SK-N-SH treated with all-trans-retinoic acid at 6 μM for 48 hours (cell line): ENCODE results near the gene DNAJB8.

Experiments
- ATAC-seq: fragments of 200-7000 bp; cut with Tn5 transposase; 3 replicates; pipeline ENCODE4 v1.9.1; 2020; ENCODE audit warnings: mild to moderate bottlenecking, moderate library complexity
- ARNTL ChIP-seq: fragments of 450-650 bp; formaldehyde crosslinking; IDR thresholded peaks from 2 replicates; pipeline ENCODE4 v1.5.0; 2020; ENCODE audit warnings: low read depth, mild to moderate bottlenecking, moderate library complexity, borderline replicate concordance
- BACH2 ChIP-seq: fragments of 250-450 bp; sonication (Bioruptor Pico); IDR thresholded peaks from 2 replicates; pipeline ENCODE4 v1.9.0; 2021; ENCODE audit warnings: mild to moderate bottlenecking, borderline replicate concordance
- CSDC2 ChIP-seq: fragments of 250-450 bp; sonication (Bioruptor Pico); IDR thresholded peaks from 2 replicates; pipeline ENCODE4 v1.5.0; 2020; ENCODE audit warnings: mild to moderate bottlenecking, moderate library complexity
- ESRRG ChIP-seq: fragments of 250-450 bp; sonication (Bioruptor Pico); IDR thresholded peaks from 2 replicates; pipeline ENCODE4 v1.6.1; 2021; ENCODE audit warnings: mild to moderate bottlenecking
- GLIS3 ChIP-seq: fragments of 250-450 bp; sonication (Bioruptor Pico); IDR thresholded peaks from 2 replicates; pipeline ENCODE4 v1.5.0; 2020; ENCODE audit warnings: mild to moderate bottlenecking, moderate library complexity
- ISL1 ChIP-seq: fragments of 250-450 bp; sonication (Bioruptor Pico); IDR thresholded peaks from 2 replicates; pipeline ENCODE4 v2.1.2; 2022; ENCODE audit warnings: mild to moderate bottlenecking, moderate library complexity
- OSR1 ChIP-seq: fragments of 250-450 bp; sonication (Bioruptor Pico); IDR thresholded peaks from 2 replicates; pipeline ENCODE4 v1.8.0; 2022; ENCODE audit warnings: moderate library complexity, mild to moderate bottlenecking, inconsistent platforms
- PPARA ChIP-seq: fragments of 250-450 bp; sonication (Bioruptor Pico); IDR thresholded peaks from 2 replicates; pipeline ENCODE4 v1.5.0; 2020; ENCODE audit warnings: mild to moderate bottlenecking, borderline replicate concordance
- RARB ChIP-seq: fragments of 250-450 bp; sonication (Bioruptor Pico); IDR thresholded peaks from 2 replicates; pipeline ENCODE4 v1.8.0; 2021; ENCODE audit warnings: mild to moderate bottlenecking, moderate library complexity
- SNAI2 ChIP-seq: fragments of 250-450 bp; sonication (Bioruptor Pico); IDR thresholded peaks from 2 replicates; pipeline ENCODE4 v1.5.0; 2020; ENCODE audit warnings: mild to moderate bottlenecking, moderate library complexity
- TCF4 ChIP-seq: fragments of 250-450 bp; sonication (Bioruptor Pico); IDR thresholded peaks from 2 replicates; pipeline ENCODE4 v1.8.0; 2021; ENCODE audit warnings: mild to moderate bottlenecking, moderate library complexity, borderline replicate concordance
- TOX ChIP-seq: fragments of 250-450 bp; sonication (Bioruptor Pico); IDR thresholded peaks from 2 replicates; pipeline ENCODE4 v1.8.0; 2021; ENCODE audit warnings: mild to moderate bottlenecking, moderate library complexity, borderline replicate concordance
- ZC3H10 ChIP-seq: fragments of 250-450 bp; sonication (Bioruptor Pico); IDR thresholded peaks from 2 replicates; pipeline ENCODE4 v1.5.1; 2021; ENCODE audit warnings: mild to moderate bottlenecking, moderate library complexity
- ZFP3 ChIP-seq: fragments of 250-450 bp; sonication (Bioruptor Pico); IDR thresholded peaks from 2 replicates; pipeline ENCODE4 v1.5.0; 2020; ENCODE audit warnings: mild to moderate bottlenecking, moderate library complexity
- ZFP30 ChIP-seq: fragments of 450-650 bp; formaldehyde crosslinking; IDR thresholded peaks from 2 replicates; pipeline ENCODE4 v1.5.0; 2022; ENCODE audit warnings: mild to moderate bottlenecking, moderate library complexity
- ZNF565 ChIP-seq: fragments of 450-650 bp; formaldehyde crosslinking; conservative IDR thresholded peaks from 2 replicates; pipeline ENCODE4 v1.5.0; 2020; ENCODE audit warnings: low read depth, mild to moderate bottlenecking, moderate library complexity
- ZNF70 ChIP-seq: fragments of 450-650 bp; formaldehyde crosslinking; IDR thresholded peaks from 2 replicates; pipeline ENCODE4 v1.5.0; 2020; ENCODE audit warnings: mild to moderate bottlenecking, moderate library complexity
- ZNF8 ChIP-seq: fragments of 450-650 bp; formaldehyde crosslinking; IDR thresholded peaks from 2 replicates; pipeline ENCODE4 v1.5.0; 2020; ENCODE audit warnings: mild to moderate bottlenecking, moderate library complexity
- TF ChIP-seq, protein P1 (sequence below): fragments of 250-450 bp; sonication (Bioruptor Pico); IDR thresholded peaks from 2 replicates; pipeline ENCODE4 v1.8.0; 2021; ENCODE audit warnings: low read depth, mild to moderate bottlenecking, moderate library complexity, borderline replicate concordance
- TF ChIP-seq, protein P2 (sequence below): fragments of 250-450 bp; sonication (Bioruptor Pico); IDR thresholded peaks from 2 replicates; pipeline ENCODE4 v1.5.0; 2020; ENCODE audit warnings: mild to moderate bottlenecking, moderate library complexity
- TF ChIP-seq, protein P3 (sequence below): fragments of 250-450 bp; sonication (Bioruptor Pico); IDR thresholded peaks from 2 replicates; pipeline ENCODE4 v1.8.0; 2020; ENCODE audit warnings: mild to moderate bottlenecking, moderate library complexity, borderline replicate concordance
- TF ChIP-seq, protein P4 (sequence below): fragments of 250-450 bp; sonication (Bioruptor Pico); IDR thresholded peaks from 2 replicates; pipeline ENCODE4 v1.5.1; 2020; ENCODE audit warnings: low read depth, mild to moderate bottlenecking, moderate library complexity
- TF ChIP-seq, protein P5 (sequence below): fragments of 250-450 bp; sonication (Bioruptor Pico); IDR thresholded peaks from 2 replicates; pipeline ENCODE4 v1.5.1; 2021; ENCODE audit warnings: mild to moderate bottlenecking, moderate library complexity

Gene DNAJB8

DNA sequence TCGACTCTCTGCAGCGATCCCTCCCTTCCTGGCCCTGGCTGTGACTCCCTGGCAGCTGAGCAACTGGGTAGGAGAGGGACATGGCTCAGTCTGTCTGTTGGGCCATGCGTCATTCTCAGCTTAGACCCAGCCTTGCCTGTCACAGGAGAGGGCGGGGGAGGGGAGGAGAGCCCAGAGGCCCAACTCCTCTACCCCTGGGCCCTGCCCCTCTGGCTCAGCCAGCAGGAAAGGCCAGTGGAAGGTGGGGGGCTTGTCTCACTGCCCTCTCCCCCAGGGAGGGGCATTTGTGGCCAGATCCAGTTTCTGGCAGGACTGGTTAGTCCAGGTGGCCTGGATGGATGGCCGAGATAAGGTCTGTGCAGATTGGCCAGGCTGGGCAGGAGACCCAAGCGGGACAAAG, 31.6 kb downstream of the DNAJB8 start:
- no peak for ATAC-seq
- TF ChIP-seq ARNTL (CRISPR knock-in tag) (no peak), ESRRG (CRISPR knock-in tag) (no peak), SNAI2 (CRISPR knock-in tag) (no peak)
- TF ChIP-seq, protein P1, sequence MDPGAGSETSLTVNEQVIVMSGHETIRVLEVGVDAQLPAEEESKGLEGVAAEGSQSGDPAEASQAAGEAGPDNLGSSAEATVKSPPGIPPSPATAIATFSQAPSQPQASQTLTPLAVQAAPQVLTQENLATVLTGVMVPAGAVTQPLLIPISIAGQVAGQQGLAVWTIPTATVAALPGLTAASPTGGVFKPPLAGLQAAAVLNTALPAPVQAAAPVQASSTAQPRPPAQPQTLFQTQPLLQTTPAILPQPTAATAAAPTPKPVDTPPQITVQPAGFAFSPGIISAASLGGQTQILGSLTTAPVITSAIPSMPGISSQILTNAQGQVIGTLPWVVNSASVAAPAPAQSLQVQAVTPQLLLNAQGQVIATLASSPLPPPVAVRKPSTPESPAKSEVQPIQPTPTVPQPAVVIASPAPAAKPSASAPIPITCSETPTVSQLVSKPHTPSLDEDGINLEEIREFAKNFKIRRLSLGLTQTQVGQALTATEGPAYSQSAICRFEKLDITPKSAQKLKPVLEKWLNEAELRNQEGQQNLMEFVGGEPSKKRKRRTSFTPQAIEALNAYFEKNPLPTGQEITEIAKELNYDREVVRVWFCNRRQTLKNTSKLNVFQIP, result no peak

DNA sequence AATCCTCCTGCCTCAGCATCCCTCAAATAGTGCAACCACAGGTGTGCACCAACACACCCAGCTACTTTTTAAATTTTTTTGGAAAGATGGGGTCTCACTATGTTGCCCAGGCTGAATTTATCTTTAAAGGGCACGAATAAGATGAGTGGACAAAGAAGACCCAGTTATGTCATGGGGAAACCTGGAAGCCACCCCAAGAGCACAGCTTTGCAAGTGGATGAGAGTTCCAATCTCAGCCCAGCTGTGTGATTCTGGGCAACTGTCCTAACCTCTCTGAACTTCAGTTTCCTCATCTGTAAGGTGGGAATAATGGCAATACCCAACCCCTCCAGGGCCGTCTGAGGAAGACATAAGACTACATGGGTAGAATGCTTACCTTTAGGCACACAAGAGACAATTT, 32.2 kb downstream of the DNAJB8 start:
- TF ChIP-seq, protein P2, sequence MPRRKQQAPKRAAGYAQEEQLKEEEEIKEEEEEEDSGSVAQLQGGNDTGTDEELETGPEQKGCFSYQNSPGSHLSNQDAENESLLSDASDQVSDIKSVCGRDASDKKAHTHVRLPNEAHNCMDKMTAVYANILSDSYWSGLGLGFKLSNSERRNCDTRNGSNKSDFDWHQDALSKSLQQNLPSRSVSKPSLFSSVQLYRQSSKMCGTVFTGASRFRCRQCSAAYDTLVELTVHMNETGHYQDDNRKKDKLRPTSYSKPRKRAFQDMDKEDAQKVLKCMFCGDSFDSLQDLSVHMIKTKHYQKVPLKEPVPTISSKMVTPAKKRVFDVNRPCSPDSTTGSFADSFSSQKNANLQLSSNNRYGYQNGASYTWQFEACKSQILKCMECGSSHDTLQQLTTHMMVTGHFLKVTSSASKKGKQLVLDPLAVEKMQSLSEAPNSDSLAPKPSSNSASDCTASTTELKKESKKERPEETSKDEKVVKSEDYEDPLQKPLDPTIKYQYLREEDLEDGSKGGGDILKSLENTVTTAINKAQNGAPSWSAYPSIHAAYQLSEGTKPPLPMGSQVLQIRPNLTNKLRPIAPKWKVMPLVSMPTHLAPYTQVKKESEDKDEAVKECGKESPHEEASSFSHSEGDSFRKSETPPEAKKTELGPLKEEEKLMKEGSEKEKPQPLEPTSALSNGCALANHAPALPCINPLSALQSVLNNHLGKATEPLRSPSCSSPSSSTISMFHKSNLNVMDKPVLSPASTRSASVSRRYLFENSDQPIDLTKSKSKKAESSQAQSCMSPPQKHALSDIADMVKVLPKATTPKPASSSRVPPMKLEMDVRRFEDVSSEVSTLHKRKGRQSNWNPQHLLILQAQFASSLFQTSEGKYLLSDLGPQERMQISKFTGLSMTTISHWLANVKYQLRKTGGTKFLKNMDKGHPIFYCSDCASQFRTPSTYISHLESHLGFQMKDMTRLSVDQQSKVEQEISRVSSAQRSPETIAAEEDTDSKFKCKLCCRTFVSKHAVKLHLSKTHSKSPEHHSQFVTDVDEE, result no peak
- TF ChIP-seq CSDC2 (CRISPR knock-in tag) (no peak), ZNF70 (CRISPR knock-in tag) (no peak), GLIS3 (CRISPR knock-in tag) (no peak), ZFP3 (CRISPR knock-in tag) (no peak), TOX (no peak), ZNF8 (CRISPR knock-in tag) (no peak), ESRRG (CRISPR knock-in tag) (no peak), OSR1 (CRISPR knock-in tag) (no peak), ZFP30 (CRISPR knock-in tag) (no peak), ZNF565 (CRISPR knock-in tag) (no peak), RARB (CRISPR knock-in tag) (no peak), PPARA (CRISPR knock-in tag) (no peak), ARNTL (CRISPR knock-in tag) (no peak), ZC3H10 (no peak), SNAI2 (CRISPR knock-in tag) (no peak), BACH2 (CRISPR knock-in tag) (no peak)
- TF ChIP-seq, protein P3, sequence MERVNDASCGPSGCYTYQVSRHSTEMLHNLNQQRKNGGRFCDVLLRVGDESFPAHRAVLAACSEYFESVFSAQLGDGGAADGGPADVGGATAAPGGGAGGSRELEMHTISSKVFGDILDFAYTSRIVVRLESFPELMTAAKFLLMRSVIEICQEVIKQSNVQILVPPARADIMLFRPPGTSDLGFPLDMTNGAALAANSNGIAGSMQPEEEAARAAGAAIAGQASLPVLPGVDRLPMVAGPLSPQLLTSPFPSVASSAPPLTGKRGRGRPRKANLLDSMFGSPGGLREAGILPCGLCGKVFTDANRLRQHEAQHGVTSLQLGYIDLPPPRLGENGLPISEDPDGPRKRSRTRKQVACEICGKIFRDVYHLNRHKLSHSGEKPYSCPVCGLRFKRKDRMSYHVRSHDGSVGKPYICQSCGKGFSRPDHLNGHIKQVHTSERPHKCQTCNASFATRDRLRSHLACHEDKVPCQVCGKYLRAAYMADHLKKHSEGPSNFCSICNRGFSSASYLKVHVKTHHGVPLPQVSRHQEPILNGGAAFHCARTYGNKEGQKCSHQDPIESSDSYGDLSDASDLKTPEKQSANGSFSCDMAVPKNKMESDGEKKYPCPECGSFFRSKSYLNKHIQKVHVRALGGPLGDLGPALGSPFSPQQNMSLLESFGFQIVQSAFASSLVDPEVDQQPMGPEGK (CRISPR knock-in tag), result no peak
- TF ChIP-seq, protein P4, sequence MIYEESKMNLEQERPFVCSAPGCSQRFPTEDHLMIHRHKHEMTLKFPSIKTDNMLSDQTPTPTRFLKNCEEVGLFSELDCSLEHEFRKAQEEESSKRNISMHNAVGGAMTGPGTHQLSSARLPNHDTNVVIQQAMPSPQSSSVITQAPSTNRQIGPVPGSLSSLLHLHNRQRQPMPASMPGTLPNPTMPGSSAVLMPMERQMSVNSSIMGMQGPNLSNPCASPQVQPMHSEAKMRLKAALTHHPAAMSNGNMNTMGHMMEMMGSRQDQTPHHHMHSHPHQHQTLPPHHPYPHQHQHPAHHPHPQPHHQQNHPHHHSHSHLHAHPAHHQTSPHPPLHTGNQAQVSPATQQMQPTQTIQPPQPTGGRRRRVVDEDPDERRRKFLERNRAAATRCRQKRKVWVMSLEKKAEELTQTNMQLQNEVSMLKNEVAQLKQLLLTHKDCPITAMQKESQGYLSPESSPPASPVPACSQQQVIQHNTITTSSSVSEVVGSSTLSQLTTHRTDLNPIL (CRISPR knock-in tag), result no peak
- TF ChIP-seq, protein P5, sequence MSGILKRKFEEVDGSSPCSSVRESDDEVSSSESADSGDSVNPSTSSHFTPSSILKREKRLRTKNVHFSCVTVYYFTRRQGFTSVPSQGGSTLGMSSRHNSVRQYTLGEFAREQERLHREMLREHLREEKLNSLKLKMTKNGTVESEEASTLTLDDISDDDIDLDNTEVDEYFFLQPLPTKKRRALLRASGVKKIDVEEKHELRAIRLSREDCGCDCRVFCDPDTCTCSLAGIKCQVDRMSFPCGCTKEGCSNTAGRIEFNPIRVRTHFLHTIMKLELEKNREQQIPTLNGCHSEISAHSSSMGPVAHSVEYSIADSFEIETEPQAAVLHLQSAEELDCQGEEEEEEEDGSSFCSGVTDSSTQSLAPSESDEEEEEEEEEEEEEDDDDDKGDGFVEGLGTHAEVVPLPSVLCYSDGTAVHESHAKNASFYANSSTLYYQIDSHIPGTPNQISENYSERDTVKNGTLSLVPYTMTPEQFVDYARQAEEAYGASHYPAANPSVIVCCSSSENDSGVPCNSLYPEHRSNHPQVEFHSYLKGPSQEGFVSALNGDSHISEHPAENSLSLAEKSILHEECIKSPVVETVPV, result no peak
- no peak for ATAC-seq

DNA sequence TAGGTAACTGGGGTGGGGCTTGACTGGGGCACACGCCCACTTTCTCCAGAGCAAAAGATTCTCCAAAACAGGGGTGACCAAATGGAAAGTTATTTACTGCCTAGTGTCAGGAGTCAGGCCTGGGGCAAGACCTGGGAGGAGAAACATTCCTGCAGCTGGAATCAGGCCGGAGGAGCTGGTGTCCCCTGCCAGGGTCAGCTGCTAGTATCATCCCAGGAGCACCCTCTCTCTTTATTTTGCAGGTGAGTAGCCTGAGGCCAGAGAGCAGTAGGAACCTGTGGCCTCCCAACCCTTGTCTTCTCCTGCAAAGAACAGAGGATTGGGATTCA, 32.9 kb downstream of the DNAJB8 start:
- TF ChIP-seq, protein P2, result no peak
- TF ChIP-seq, protein P5, result no peak
- TF ChIP-seq TOX (no peak), ZC3H10 (no peak), ISL1 (CRISPR knock-in tag) (no peak), ZNF8 (CRISPR knock-in tag) (no peak), CSDC2 (CRISPR knock-in tag) (no peak), ARNTL (CRISPR knock-in tag) (no peak), RARB (CRISPR knock-in tag) (no peak), TCF4 (no peak), GLIS3 (CRISPR knock-in tag) (no peak), PPARA (CRISPR knock-in tag) (no peak)
- TF ChIP-seq, protein P1, result no peak
- TF ChIP-seq, all 23 proteins: peak for 0
- ATAC-seq, result no peak
